Activated CD8-positive, alpha-beta memory T cell treated with anti-CD3 and anti-CD28 coated beads for 1 hour (primary cell): ENCODE data around the gene OR5M8.

Experiments
- DNase-seq, 2 donors: peaks; one replicate each; pipeline ENCODE4 v3.0.0-alpha.2; 2020; ENCODE audit warnings: low read depth in 1 of 2; ENCODE audit errors: extremely low read depth in 1 of 2

OR5M8 gene

GRCh38 chr11:56491270-56491669 is at the start of gene OR5M8:
Gene OR5M8 (minus strand): TSS chr11:56491370. CDS start chr11:56491370, 0 bp downstream.
- DNase-seq = no peak

DNA sequence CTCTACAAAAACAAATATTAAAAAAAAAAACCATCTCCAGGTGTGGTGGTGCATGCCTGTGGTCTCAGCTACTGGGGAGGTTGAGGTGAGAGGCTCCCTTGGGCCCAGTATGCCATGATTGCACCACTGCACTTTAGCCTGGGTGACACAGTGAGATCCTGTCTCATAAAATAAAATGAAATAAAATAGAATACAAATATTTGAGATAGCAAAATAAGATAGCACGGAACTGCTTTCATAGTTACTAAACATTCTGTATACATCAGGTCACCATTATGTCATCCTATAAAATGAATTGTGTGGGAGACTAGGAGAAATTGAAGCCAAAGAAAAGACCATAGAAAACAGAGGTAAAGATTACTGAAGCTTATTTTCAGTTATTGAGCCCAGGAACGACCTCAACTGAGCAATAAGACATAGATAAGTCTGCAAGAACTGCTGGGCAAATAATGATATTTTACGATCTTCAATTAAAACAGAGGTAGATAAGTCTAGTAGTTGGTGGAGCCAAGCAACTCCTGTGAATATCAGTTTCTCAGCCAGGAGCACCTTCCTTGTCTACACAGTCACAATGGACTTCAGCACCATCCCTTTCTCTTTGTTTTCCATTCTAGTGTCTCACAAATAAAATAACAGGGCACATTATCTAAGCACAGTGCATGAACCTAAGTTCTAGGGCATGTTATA is 42.0 kb upstream of the OR5M8 start:
- DNase-seq = no peak

DNA sequence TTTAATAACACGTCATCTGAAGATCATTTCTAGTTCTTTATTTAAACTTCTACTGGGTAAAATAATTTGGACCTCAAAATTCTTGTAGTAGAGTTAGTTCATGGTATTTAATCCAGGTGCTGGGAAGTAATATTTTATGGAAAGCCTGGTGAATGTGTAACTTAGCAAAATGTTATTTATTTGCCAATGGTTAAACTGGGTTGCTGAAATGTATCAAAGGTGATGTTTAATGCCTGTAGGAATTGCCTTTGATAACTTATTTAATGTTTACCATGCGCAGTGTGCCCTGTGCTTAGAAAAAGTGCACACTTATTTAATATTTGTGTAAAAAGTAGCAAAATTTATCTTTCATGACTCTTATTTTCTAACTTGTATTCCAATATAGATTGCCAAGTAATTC is 40.7 kb upstream of the OR5M8 start:
- DNase-seq = no peak

GRCh38 chr11:56522008-56522407 is 30.8 kb upstream of the OR5M8 start:
- no peak for DNase-seq

- no peak for DNase-seq
Observed at GRCh38 chr11:56513280-56513679, 22.1 kb upstream of the OR5M8 start.

GRCh38 chr11:56509439-56509838 is 18.3 kb upstream of the OR5M8 start:
- DNase-seq = no peak

DNA sequence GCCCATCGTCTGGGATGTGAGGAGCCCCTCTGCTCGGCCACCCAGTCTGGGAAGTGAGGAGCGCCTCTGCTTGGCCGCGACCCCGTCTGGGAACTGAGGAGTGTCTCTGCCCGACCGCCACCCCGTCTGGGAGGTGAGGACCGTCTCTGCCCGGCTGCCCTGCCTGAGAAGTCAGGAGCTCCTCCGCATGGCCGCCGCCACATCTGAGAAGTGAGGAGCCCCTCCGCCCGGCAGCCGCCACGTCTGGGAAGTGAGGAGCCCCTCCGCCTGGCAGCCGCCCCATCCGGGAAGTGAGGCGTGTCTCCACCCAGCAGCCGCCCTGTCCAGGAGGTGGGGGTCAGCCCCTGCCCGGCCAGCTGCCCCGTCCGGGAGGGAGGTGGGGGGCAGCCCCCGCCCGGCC is 5.8 kb upstream of the OR5M8 start:
- DNase-seq = peak in 1 of 2 donors; percentile 0

- DNase-seq = no peak
Observed at GRCh38 chr11:56495117-56495516, 3.9 kb upstream of the OR5M8 start.

- no peak for DNase-seq
Observed at GRCh38 chr11:56486801-56487200, 4.4 kb downstream of the OR5M8 start.

DNA sequence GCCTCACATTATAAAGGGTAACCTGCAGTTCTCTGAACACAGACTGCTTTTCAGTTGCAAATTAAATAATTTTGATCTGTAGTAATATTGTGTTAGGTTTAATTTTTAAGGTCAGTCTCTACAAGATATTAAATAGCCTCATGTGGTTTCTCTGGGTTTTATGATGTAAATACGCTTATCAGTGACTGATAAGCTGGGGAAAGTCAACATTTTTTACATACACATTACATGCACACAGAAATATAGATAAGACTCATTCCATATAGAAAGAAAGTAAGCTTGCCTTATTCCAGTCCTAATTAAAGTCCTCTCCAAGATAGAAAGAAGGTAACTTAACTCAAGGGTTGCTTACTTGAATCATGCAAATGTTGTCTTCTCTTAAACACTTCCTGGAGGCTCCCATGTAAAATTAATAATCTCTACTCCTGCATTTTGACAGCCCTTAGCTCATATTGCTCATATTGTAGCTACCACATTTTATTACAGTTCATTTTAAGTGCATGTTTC is 16.4 kb downstream of the OR5M8 start:
- no peak for DNase-seq

DNA sequence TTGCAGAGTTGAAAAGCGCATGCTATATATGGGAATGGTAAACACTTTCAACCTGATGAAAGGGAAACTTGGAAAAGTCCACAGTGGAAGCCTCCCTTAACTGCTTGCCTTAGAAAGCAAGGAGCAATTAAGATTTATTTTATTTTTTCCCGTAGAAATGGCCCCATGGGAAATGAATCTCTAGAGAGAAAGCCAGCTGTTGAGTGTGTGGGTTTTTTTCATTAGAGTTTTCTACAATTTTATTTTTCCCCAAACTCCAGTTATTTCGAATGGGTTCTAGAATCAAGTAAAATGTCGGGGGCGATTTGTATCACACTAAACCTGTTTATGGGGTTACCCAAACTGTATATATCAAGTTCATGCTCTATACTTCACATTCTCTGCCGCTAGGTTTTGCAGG is 17.9 kb downstream of the OR5M8 start, which contains the start of gene OR5M3:
Gene OR5M3 (minus strand): TSS at position 101 of the 400 bp plus-strand sequence. CDS start 2,855 bp downstream, outside the sequence.
- no peak for DNase-seq

GRCh38 chr11:56457076-56457475 is 34.1 kb downstream of the OR5M8 start:
- DNase-seq = no peak

DNA sequence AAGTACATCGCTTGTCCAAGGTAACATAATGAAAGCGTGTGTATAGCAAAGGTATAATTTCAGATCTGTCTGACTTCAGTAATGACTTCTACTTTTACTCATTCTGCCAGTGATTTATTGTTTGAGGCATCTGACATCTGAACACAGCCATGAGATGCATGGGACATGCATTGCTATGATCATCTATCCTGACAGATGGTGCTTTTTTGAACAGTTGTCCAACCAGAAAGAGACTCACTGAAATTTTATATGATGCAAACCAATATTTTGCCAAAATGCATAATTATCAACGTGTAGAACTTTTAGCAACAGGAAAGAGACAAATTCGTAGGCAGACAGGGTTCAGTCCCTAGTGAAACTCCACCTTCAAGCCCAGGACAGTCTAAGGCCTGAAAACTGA is 37.6 kb downstream of the OR5M8 start:
- no peak for DNase-seq
